IMR-90 (cell line): ENCODE data around the gene PLA2G4B. TPM values are rescaled to one million over a fixed set of nuclear protein-coding genes. Genes with fewer than 3 reads are reported as not detected.
A peak's percentile ranks its signal among the peaks of the same experiment; 100 is the strongest.

Experiments used
- ATAC-seq: fragments of 200-7000 bp; cut with Tn5 transposase; 2 replicates; pipeline ENCODE4 v1.9.1; 2020; ENCODE audit warnings: low read depth, mild to moderate bottlenecking, moderate library complexity
- BruUV-seq: library from RNA; stranded (reverse); fragments of 400-500 nt; replicated peaks from 2 replicates; lab custom pipeline; 2021; lab: Mats Ljungman, UMichigan
- CTCF ChIA-PET: fragments of 300-600 bp; formaldehyde crosslinking; extraction: SDS; loops from one replicate; lab custom pipeline; 2021; ENCODE audit warnings: antibody characterized with exemption; lab: Yijun Ruan, JAX
- POLR2A ChIA-PET: fragments of 300-600 bp; sonication (Branson Sonifier 250); formaldehyde crosslinking; loops from one replicate; lab custom pipeline; 2022; ENCODE audit warnings: antibody characterized with exemption; ENCODE audit not compliant: unreplicated experiment; lab: Charles Lee
- DNase-seq: peaks from one replicate; pipeline ENCODE4 v3.0.0; 2013
- H2AFZ ChIP-seq: replicated peaks from 2 replicates; pipeline ENCODE3; 2013; ENCODE audit warnings: low read length, mild to moderate bottlenecking; ENCODE audit not compliant: poor library complexity
- H2AK5ac ChIP-seq: 2 replicates; pipeline ENCODE4 v1.6.1; 2013; ENCODE audit warnings: low read depth, low read length, inconsistent platforms
- H2AK9ac ChIP-seq: replicated peaks from 2 replicates; pipeline ENCODE3; 2013; ENCODE audit warnings: mild to moderate bottlenecking, low read depth, low read length, moderate library complexity; ENCODE audit not compliant: poor library complexity
- H2BK120ac ChIP-seq: 2 replicates; pipeline ENCODE4 v1.6.1; 2013; ENCODE audit warnings: low read depth, low read length, inconsistent platforms
- H2BK15ac ChIP-seq: 3 replicates; pipeline ENCODE4 v1.6.1; 2013; ENCODE audit warnings: low read depth, low read length, inconsistent platforms
- H2BK20ac ChIP-seq: 2 replicates; pipeline ENCODE4 v1.6.1; 2013; ENCODE audit warnings: low read depth, mild to moderate bottlenecking, inconsistent platforms, low read length, moderate library complexity
- H2BK5ac ChIP-seq: 2 replicates; pipeline ENCODE4 v1.6.1; 2013; ENCODE audit warnings: mild to moderate bottlenecking, low read depth, low read length, inconsistent platforms; ENCODE audit not compliant: poor library complexity, severe bottlenecking
- H3K14ac ChIP-seq: replicated peaks from 2 replicates; pipeline ENCODE4 v1.6.1; 2013; ENCODE audit warnings: low read depth, low read length, inconsistent platforms
- H3K18ac ChIP-seq: 2 replicates; pipeline ENCODE4 v1.6.1; 2013; ENCODE audit warnings: low read depth, low read length, control low read depth
- H3K23ac ChIP-seq: 2 replicates; pipeline ENCODE4 v1.6.1; 2013; ENCODE audit warnings: low read depth, low read length, inconsistent platforms
- H3K27ac ChIP-seq: 2 replicates; pipeline ENCODE4 v1.5.1; 2013; ENCODE audit warnings: mild to moderate bottlenecking, control low read depth, low read length; ENCODE audit not compliant: insufficient read depth
- H3K27me3 ChIP-seq: 2 replicates; pipeline ENCODE4 v1.6.1; 2013; ENCODE audit warnings: low read length; ENCODE audit not compliant: control insufficient read depth, insufficient read depth
- H3K36me3 ChIP-seq: 2 replicates; pipeline ENCODE4 v1.6.1; 2013; ENCODE audit warnings: low read length, mixed read lengths; ENCODE audit not compliant: control insufficient read depth, insufficient read depth
- H3K4ac ChIP-seq: 2 replicates; pipeline ENCODE4 v1.6.1; 2013; ENCODE audit warnings: low read depth, low read length, inconsistent platforms
- H3K4me1 ChIP-seq: 2 replicates; pipeline ENCODE4 v1.6.1; 2013; ENCODE audit warnings: low read length, mixed read lengths; ENCODE audit not compliant: control insufficient read depth, insufficient read depth
- H3K4me2 ChIP-seq: 2 replicates; pipeline ENCODE4 v1.6.1; 2013; ENCODE audit warnings: low read depth, mild to moderate bottlenecking, control low read depth, low read length, moderate library complexity
- H3K4me3 ChIP-seq: 2 replicates; pipeline ENCODE4 v1.5.1; 2013; ENCODE audit warnings: low read depth, mild to moderate bottlenecking, control low read depth, low read length, moderate library complexity; ENCODE audit not compliant: insufficient read depth
- H3K56ac ChIP-seq: 2 replicates; pipeline ENCODE4 v1.6.1; 2013; ENCODE audit warnings: low read length, inconsistent platforms; ENCODE audit not compliant: insufficient read depth; ENCODE audit errors: extremely low read depth
- H3K79me1 ChIP-seq, 2 experiments: 2 replicates each; pipeline ENCODE4 v1.6.1; 2013; ENCODE audit warnings: low read length in 2 of 2, inconsistent platforms in 1 of 2, low read depth in 1 of 2
- H3K9ac ChIP-seq: 2 replicates; pipeline ENCODE4 v1.6.1; 2013; ENCODE audit warnings: low read depth, low read length, control low read depth
- H3K9me1 ChIP-seq: 2 replicates; pipeline ENCODE4 v1.6.1; 2013; ENCODE audit warnings: low read length, inconsistent platforms; ENCODE audit not compliant: insufficient read depth
- H3K9me3 ChIP-seq: 2 replicates; pipeline ENCODE4 v1.6.1; 2013; ENCODE audit warnings: low read length; ENCODE audit not compliant: control insufficient read depth, insufficient read depth
- H4K20me1 ChIP-seq: 2 replicates; pipeline ENCODE4 v1.6.1; 2013; ENCODE audit warnings: low read length, inconsistent platforms; ENCODE audit not compliant: insufficient read depth
- H4K5ac ChIP-seq: 2 replicates; pipeline ENCODE4 v1.6.1; 2013; ENCODE audit warnings: mild to moderate bottlenecking, low read depth, low read length, control low read depth
- H4K8ac ChIP-seq, 2 experiments: 2 replicates each; pipeline ENCODE4 v1.6.1; 2013; ENCODE audit warnings: low read depth in 2 of 2, low read length in 2 of 2, control low read depth in 1 of 2, inconsistent platforms in 1 of 2
- H4K91ac ChIP-seq: 2 replicates; pipeline ENCODE4 v1.6.1; 2013; ENCODE audit warnings: low read depth, low read length, inconsistent platforms; ENCODE audit not compliant: insufficient read depth
- BHLHE40 ChIP-seq: fragments of 150-350 bp; IDR thresholded peaks from 2 replicates; pipeline ENCODE4 v1.6.1; 2016; ENCODE audit warnings: mild to moderate bottlenecking, low read depth, low read length
- CEBPB ChIP-seq: IDR thresholded peaks from 2 replicates; pipeline ENCODE4 v1.6.1; 2012; ENCODE audit warnings: low read depth, low read length, improper control_type of control experiment
- CHD1 ChIP-seq: IDR thresholded peaks from 2 replicates; pipeline ENCODE4 v1.6.1; 2012; ENCODE audit warnings: low read depth, low read length, improper control_type of control experiment
- FOS ChIP-seq: fragments of 150-350 bp; IDR thresholded peaks from 2 replicates; pipeline ENCODE4 v1.6.1; 2016; ENCODE audit warnings: low read depth, low read length
- MAFK ChIP-seq: IDR thresholded peaks from 2 replicates; pipeline ENCODE4 v1.6.1; 2012; ENCODE audit warnings: low read depth, low read length, improper control_type of control experiment
- MAZ ChIP-seq: IDR thresholded peaks from 2 replicates; pipeline ENCODE4 v1.6.1; 2012; ENCODE audit warnings: low read depth, mild to moderate bottlenecking, low read length, improper control_type of control experiment, moderate library complexity, borderline replicate concordance
- MXI1 ChIP-seq: IDR thresholded peaks from 2 replicates; pipeline ENCODE4 v1.6.1; 2012; ENCODE audit warnings: low read depth, mild to moderate bottlenecking, low read length, moderate library complexity, borderline replicate concordance
- NFE2L2 ChIP-seq: fragments of 150-350 bp; IDR thresholded peaks from 2 replicates; pipeline ENCODE4 v1.6.1; 2016; ENCODE audit warnings: low read depth, mild to moderate bottlenecking, low read length
- POLR2A ChIP-seq: IDR thresholded peaks from 2 replicates; pipeline ENCODE4 v1.6.1; 2012; ENCODE audit warnings: mild to moderate bottlenecking, low read depth, low read length
- RCOR1 ChIP-seq: IDR thresholded peaks from 2 replicates; pipeline ENCODE4 v1.6.1; 2012; ENCODE audit warnings: mild to moderate bottlenecking, low read length, improper control_type of control experiment; ENCODE audit not compliant: insufficient replicate concordance
- RFX5 ChIP-seq: IDR thresholded peaks from 2 replicates; pipeline ENCODE4 v1.8.0; 2012; ENCODE audit warnings: low read depth, mild to moderate bottlenecking, low read length, moderate library complexity
- SMC3 ChIP-seq: fragments of 150-350 bp; IDR thresholded peaks from 2 replicates; pipeline ENCODE4 v1.6.1; 2016; ENCODE audit warnings: low read depth, mild to moderate bottlenecking, antibody characterized with exemption, low read length, moderate library complexity
- WGBS, 2 experiments: methylation state at CpG; one replicate each; pipeline versions ENCODE4 v1.1.5 to v1.1.7; 2013; ENCODE audit warnings: missing lambda C conversion rate in 2 of 2; ENCODE audit not compliant: insufficient read length in 1 of 2; ENCODE audit errors: extremely low coverage in 2 of 2; 5-methylcytosine and 5-hydroxymethylcytosine counted together
- dilution Hi-C: fragments of 300-500 bp; cut with HindIII; formaldehyde crosslinking; loops from one replicate; pipeline ENCODE4 v1.14.3; 2018; ENCODE audit warnings: low sequenced_read_pairs; ENCODE audit not compliant: unreplicated experiment
- in situ Hi-C: fragments of 300-500 bp; cut with MboI; formaldehyde crosslinking; loops from 3 replicates; pipeline ENCODE4 v1.14.3; 2019; ENCODE audit warnings: low sequenced_read_pairs, inconsistent platforms, mixed read lengths
- intact Hi-C: fragments of 100-400 bp; cut with micrococcal nuclease; formaldehyde crosslinking; loops from 2 replicates; pipeline ENCODE4 v1.10.0; 2022
- polyA plus RNA-seq, 3 experiments: library from polyadenylated mRNA; depleted of rRNA; stranded (reverse); fragments of >200 nt; gene quantifications; 2 replicates each; pipeline ENCODE4 v1.2.3, GENCODE V29; 2012; ENCODE audit warnings: low replicate concordance in 1 of 3
- total RNA-seq: library from RNA; depleted of rRNA; stranded (reverse); fragments of >200 nt; gene quantifications from 2 replicates; pipeline ENCODE4 v1.2.3, GENCODE V29; 2012

The PLA2G4B gene
- total and polyA plus RNA-seq, 2 of the 4 experiments (the other 2 are of a cell fraction): 0.18 to 3.1 TPM

DNA sequence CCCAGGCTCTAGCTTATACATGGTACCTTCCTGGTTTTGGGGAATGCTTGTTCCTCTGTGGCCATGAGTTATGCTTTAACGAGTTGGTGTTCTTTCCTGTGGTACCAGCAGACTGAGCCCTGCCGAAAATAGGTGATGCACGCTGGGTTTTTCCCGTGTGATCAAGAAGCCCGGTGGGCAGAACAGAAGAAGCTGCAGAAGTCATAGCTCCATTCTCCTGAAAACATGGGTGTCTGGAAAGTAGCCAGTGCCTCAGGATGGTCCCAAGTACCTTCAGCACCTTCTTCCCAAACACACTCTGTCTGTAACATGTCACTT, 39.2 kb upstream of the PLA2G4B start:
- Histone ChIP-seq H3K4ac (peak overlapping the region; percentile 2; the same call in 1 of the 2 replicates), H3K79me1 (peaks cover 34 to 79% of the 10 kb centered on the region in 2 experiments), H2AK9ac (peak overlapping the region; percentile 4), H3K27ac (no peak overlapping the region), H3K27me3 (no peaks in the 10 kb centered on the region), H3K36me3 (peaks cover 10% of the 10 kb centered on the region), H3K18ac (no peak overlapping the region), H3K9me1 (peaks cover 31% of the 10 kb centered on the region), H3K56ac (no peak overlapping the region), H2BK20ac (no peak overlapping the region), H3K4me2 (no peak overlapping the region), H2BK15ac (0 out of 3 replicates have a peak overlapping the region, but pooled peaks have one; percentile 56), H4K20me1 (no peaks in the 10 kb centered on the region), H3K23ac (peak overlapping the region; percentile 60; the same call in 1 of the 2 replicates), H3K14ac (peak overlapping the region; percentile 25; the same call in 1 of the 2 replicates), H4K5ac (no peak overlapping the region), H2BK120ac (no peak overlapping the region), H4K91ac (0 out of 2 replicates have a peak overlapping the region, but pooled peaks have one; percentile 1), H3K4me1 (peaks cover 16% of the 10 kb centered on the region), H2AFZ (no peak overlapping the region), H2AK5ac (peak overlapping the region; percentile 61; the same call in 1 of the 2 replicates), H4K8ac (no peak overlapping the region), H2BK5ac (no peak overlapping the region), H3K4me3 (no peak overlapping the region), H3K9me3 (no peaks in the 10 kb centered on the region), H3K9ac (no peak overlapping the region)
- ChIA-PET CTCF (no interaction called here), POLR2A (no interaction called here)
- in situ Hi-C loops: no loop called here
- DNase-seq (no peak), ATAC-seq (no peak)
- intact Hi-C loops: no loop called here
- dilution Hi-C loops: no loop called here
- TF ChIP-seq POLR2A (no peak), CHD1 (no peak), NFE2L2 (no peak), MAZ (no peak), RCOR1 (no peak), BHLHE40 (no peak), MXI1 (no peak), SMC3 (no peak), FOS (no peak), RFX5 (no peak), MAFK (no peak), CEBPB (no peak)
- no TSS peak for BruUV-seq
- 88% methylated on average over 4 of the region's 5 CpGs; no CpG with 5 or more reads in 1 of the 2 experiments for WGBS, 2 experiments
